Esophagus squamous epithelium (tissue), 4 donors: ENCODE results near the gene CA9.

Source experiments
- POLR2A ChIP-seq, 4 donors: fragments of 450-650 bp; IDR thresholded peaks; one replicate each; pipeline ENCODE4 v1.6.1; 2017; ENCODE audit warnings: antibody characterized with exemption in 4 of 4, mild to moderate bottlenecking in 4 of 4, moderate library complexity in 3 of 4
- TF ChIP-seq, protein P1 (sequence below), 6 experiments: fragments of 450-650 bp in 4 of 6; fragments of 200-600 bp in 2 of 6; sonication (generic) in 2 of 6; IDR thresholded peaks; one replicate each; pipeline ENCODE4 v1.5.1; 2016 to 2019; ENCODE audit warnings: antibody characterized with exemption in 6 of 6, mild to moderate bottlenecking in 4 of 6, moderate library complexity in 4 of 6

DNA sequence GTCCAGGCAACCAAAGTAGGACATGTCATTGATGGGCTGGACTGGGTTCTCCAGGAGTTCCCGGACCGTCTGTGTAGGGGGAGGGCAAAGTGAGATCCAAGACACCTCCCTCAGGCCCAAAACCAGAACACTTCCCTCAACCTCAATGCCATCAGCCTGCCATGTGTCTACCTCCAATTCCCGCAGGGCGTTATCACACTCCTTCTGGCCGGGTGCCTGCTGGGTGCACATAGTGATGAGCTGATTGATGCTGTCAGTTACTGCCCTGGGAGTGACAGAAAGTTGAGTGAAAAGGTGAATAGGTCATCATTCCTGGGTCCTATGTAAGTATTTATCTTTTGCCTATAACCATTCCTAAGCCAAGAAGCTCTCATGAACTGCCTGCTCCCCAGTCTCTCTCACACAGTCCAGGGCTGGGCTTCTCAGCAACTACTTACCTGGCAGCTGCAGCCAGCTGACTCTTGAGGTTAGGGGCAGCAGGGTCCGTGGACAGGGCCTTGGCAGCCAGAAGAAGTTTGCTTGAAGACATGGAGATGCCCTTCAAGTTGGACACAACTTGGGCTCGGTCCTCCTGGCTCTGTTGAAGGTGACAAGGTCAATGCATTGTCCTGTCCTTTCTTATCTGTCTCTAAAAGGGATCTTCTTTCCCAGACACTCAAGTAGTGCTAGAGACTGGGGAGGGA is 37.2 kb downstream of the CA9 start:
- TF ChIP-seq, protein P1, sequence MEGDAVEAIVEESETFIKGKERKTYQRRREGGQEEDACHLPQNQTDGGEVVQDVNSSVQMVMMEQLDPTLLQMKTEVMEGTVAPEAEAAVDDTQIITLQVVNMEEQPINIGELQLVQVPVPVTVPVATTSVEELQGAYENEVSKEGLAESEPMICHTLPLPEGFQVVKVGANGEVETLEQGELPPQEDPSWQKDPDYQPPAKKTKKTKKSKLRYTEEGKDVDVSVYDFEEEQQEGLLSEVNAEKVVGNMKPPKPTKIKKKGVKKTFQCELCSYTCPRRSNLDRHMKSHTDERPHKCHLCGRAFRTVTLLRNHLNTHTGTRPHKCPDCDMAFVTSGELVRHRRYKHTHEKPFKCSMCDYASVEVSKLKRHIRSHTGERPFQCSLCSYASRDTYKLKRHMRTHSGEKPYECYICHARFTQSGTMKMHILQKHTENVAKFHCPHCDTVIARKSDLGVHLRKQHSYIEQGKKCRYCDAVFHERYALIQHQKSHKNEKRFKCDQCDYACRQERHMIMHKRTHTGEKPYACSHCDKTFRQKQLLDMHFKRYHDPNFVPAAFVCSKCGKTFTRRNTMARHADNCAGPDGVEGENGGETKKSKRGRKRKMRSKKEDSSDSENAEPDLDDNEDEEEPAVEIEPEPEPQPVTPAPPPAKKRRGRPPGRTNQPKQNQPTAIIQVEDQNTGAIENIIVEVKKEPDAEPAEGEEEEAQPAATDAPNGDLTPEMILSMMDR (IDR thresholded peaks at IDR 0.05): no peak
- TF ChIP-seq POLR2A (IDR thresholded peaks at IDR 0.05): no peak
